Psoas muscle (tissue), 8 donors: ENCODE results near the gene EZH2. TPM values are rescaled to one million over a fixed set of nuclear protein-coding genes. Genes with fewer than 3 reads are reported as not detected.

Experiments
- ATAC-seq, 4 donors: fragments of 200-7000 bp; cut with Tn5 transposase; one replicate each; pipeline ENCODE4 v1.9.1; 2020; ENCODE audit warnings: moderate library complexity in 3 of 4, mild to moderate bottlenecking in 2 of 4
- DNase-seq, 2 donors: peaks; one replicate each; pipeline ENCODE4 v3.0.0-alpha.2; 2020
- H3K27ac ChIP-seq: fragments of 200-600 bp; one replicate; pipeline ENCODE4 v1.8.0; 2022
- H3K27me3 ChIP-seq, 3 donors: fragments of 200-600 bp in 1 of 3; one replicate each; pipeline versions ENCODE4 v1.6.1 to v1.8.0; 2013 to 2022; ENCODE audit warnings: low read length in 2 of 3, mild to moderate bottlenecking in 2 of 3, moderate library complexity in 1 of 3; ENCODE audit not compliant: insufficient read depth in 3 of 3
- H3K36me3 ChIP-seq, 2 donors: fragments of 200-600 bp in 1 of 2; one replicate each; pipeline versions ENCODE4 v1.6.1 to v1.8.0; 2013 to 2022; ENCODE audit warnings: low read depth in 1 of 2, mild to moderate bottlenecking in 1 of 2, moderate library complexity in 1 of 2; ENCODE audit not compliant: insufficient read depth in 1 of 2
- H3K4me1 ChIP-seq: fragments of 200-600 bp; one replicate; pipeline ENCODE4 v1.8.0; 2022
- H3K4me3 ChIP-seq: fragments of 200-600 bp; one replicate; pipeline ENCODE4 v1.8.0; 2022; ENCODE audit warnings: mild to moderate bottlenecking
- H3K9me3 ChIP-seq: fragments of 200-600 bp; one replicate; pipeline ENCODE4 v1.8.0; 2022
- WGBS, 3 donors: extraction: QIAGEN DNeasy Blood & Tissue Kit; methylation state at CpG; one replicate each; pipeline versions ENCODE4 v1.1.6 to v1.1.7; 2013; 5-methylcytosine and 5-hydroxymethylcytosine counted together
- intact Hi-C, 2 donors: fragments of 100-400 bp; cut with DNase I; formaldehyde crosslinking; loops; one replicate each; pipeline versions ENCODE4 v1.11.0 to v1.14.2; 2022
- polyA plus RNA-seq, 3 donors: library from polyadenylated mRNA; stranded (reverse); fragments of 200-250 nt; gene quantifications; one replicate each; pipeline ENCODE4 v1.2.3, GENCODE V29; 2013
- total RNA-seq, 4 donors: library from RNA; stranded (reverse); fragmentation: NEBNext Ultra II Directional in 2 of 4; extraction: Animal tissue kit (Norgen Biotek cat#: 25700) in 2 of 4; gene quantifications; one replicate each; pipeline versions ENCODE4 v1.2.1 to v1.2.4, GENCODE V29; 2021 to 2023
- TF ChIP-seq, protein P1 (sequence below): fragments of 200-600 bp; IDR thresholded peaks from one replicate; pipeline ENCODE4 v1.8.0; 2022; ENCODE audit warnings: antibody characterized with exemption
- donor health status: healthy with polysubstance abuse.
- donor health status: DM: no; HTN: no; CAD: no; lungs with moderate emphysema.
- donor health status: Bipolar disorder and iron deficiency.
- donor health status: healthy.
- donor health status: DM: yes; HTN: yes; CAD: no.
- donor health status: DM: no; HTN: no; CAD: no.
- donor health status: DM: no; HTN: no; CAD: no.
- donor health status: DM: yes; HTN: yes; CAD: no.

Gene EZH2
- total and polyA plus RNA-seq, 7 donors = 1.9 to 4.6 (median 2.5) TPM

DNA sequence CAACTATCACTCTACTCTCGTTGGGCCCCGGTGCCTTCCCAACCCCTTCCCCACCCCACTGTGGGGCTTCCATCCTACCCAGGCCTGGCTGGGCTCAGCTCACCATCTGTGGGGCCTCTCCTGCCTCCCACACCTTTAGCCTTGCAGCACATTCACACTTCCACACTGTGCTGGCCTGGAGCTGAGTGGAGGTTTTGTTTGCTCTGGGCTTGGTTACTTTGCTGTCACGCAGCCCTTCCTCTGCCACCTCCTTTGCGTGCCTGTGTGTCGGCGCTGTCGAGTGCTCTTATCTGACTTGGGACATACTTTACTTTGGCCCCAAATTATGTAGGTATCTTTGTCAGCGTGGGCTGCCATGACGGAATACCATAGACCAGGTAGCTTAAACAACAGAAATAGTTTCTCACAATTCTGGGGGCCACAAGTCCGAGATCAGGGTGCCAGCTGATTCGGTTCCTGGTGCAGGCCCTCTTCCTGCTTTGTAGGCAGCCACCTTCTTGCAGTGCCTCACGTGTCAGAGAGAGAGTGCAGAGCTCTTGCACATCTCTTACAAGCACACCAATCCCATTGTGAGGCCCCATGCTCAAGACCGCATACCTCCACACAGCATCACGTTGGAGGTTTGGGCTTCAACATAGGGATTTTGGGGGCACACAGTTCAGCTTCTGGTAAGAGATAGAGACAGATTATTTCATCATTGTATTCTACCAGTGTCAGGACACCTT lies 96.4 kb downstream of the EZH2 start:
- no peaks in the 10 kb centered on the region for H3K27me3 ChIP-seq

DNA sequence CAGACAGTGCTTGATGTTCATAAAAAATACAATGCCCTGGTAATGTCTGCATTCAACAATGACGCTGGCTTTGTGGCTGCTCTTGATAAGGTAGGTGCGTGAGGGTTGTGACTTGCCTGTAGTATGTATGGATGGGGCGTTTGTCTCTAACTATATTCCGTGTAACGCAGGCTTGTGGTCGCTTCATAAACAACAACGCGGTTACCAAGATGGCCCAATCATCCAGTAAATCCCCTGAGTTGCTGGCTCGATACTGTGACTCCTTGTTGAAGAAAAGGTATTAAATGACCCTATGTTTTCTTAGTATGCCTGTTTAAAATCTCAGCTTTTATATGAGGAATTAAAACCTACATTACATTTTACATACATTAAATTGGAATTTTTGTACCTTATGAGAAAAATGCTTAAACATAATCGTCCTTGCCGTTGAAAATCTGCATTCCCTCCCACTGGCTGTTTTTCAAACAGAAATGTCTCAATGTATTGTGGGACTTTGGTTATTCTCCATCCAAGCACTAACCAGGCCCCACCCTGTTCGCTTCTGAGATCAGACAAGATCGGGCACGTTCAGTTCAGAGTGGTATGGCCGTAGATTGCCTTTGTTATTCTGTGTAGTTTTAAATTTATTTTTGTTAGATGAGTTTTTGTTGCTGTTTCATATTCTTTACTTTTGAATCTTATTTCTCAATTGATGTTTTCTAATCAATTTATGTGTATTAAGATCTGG lies 100.1 kb downstream of the EZH2 start:
- Histone ChIP-seq H3K4me3 (no peak overlapping the region), H3K27ac (no peak overlapping the region), H3K9me3 (no peaks in the 10 kb centered on the region), H3K4me1 (no peaks in the 10 kb centered on the region), H3K36me3 (peaks cover 9 to 96% of the 10 kb centered on the region in 2 donors), H3K27me3 (no peaks in the 10 kb centered on the region)
- 90 to 94% (median 92%) methylated on average over 15 of the region's 15 CpGs for WGBS, 3 donors
- TF ChIP-seq, protein P1, sequence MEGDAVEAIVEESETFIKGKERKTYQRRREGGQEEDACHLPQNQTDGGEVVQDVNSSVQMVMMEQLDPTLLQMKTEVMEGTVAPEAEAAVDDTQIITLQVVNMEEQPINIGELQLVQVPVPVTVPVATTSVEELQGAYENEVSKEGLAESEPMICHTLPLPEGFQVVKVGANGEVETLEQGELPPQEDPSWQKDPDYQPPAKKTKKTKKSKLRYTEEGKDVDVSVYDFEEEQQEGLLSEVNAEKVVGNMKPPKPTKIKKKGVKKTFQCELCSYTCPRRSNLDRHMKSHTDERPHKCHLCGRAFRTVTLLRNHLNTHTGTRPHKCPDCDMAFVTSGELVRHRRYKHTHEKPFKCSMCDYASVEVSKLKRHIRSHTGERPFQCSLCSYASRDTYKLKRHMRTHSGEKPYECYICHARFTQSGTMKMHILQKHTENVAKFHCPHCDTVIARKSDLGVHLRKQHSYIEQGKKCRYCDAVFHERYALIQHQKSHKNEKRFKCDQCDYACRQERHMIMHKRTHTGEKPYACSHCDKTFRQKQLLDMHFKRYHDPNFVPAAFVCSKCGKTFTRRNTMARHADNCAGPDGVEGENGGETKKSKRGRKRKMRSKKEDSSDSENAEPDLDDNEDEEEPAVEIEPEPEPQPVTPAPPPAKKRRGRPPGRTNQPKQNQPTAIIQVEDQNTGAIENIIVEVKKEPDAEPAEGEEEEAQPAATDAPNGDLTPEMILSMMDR = no peak
- intact Hi-C loops = loop anchor here in 1 of 2 donors (10.0 kb wide), 1 partner anchor 209 kb away; no protein-coding TSS in a partner anchor
- DNase-seq (no peak), ATAC-seq (no peak)

More for the DNA sequence above, 96.4 kb downstream of the EZH2 start:
- ATAC-seq (no peak), DNase-seq (no peak)
- peaks cover 15 to 100% of the 10 kb centered on the region in 2 donors for H3K36me3 ChIP-seq
- intact Hi-C loops = loop anchor here in 1 of 2 donors (10.0 kb wide), 1 partner anchor 213 kb away; no protein-coding TSS in a partner anchor
- no peak overlapping the region for H3K27ac ChIP-seq
- H3K4me1 ChIP-seq = no peaks in the 10 kb centered on the region
- H3K9me3 ChIP-seq = no peaks in the 10 kb centered on the region
- no peak overlapping the region for H3K4me3 ChIP-seq
- 90 to 93% (median 92%) methylated on average over 14 of the region's 14 CpGs for WGBS, 3 donors
- TF ChIP-seq, protein P1 = no peak

DNA sequence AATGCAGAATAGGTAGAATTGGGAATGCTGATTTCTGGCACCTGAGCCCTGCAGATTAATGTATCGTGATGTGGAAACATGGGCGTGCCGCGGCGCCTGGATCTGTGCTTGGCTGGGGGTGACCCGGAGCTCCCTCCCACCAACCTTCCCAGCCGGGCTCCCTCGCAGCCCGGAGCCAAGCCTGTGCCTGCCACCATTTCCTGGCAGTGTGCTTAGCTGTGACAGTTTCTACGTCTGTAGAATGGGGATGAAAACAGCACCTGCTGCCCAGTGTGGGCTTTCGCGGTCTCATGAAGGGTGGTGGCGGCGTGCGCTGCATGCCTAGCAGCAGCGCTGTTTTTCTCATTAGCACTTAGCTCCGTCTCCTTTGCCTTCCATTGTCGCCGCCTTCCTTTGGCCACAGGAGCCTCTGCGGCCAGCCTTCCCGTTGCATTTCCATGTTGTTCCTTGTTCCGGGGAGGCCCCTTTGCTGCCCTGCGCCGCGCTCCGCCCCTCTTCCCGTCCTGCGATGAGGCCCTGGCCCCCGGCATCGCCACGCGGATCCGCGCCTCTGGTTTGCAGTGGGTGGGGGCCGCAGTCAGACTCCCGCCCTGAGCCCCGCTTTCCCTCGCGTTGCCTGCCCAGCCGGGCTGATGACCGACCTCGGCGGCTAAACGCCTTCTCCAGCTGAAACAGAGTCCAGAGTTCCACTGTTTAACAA lies 101.2 kb downstream of the EZH2 start:
- no peak overlapping the region for H3K27ac ChIP-seq
- TF ChIP-seq, protein P1 = no peak
- no peak for DNase-seq
- intact Hi-C loops = loop anchor here in 1 of 2 donors (10.0 kb wide), 1 partner anchor 208 kb away; no protein-coding TSS in a partner anchor
- H3K4me1 ChIP-seq = no peaks in the 10 kb centered on the region
- H3K27me3 ChIP-seq = no peaks in the 10 kb centered on the region
- no peaks in the 10 kb centered on the region for H3K9me3 ChIP-seq
- H3K4me3 ChIP-seq = no peak overlapping the region
- WGBS, 3 donors = 82 to 86% (median 85%) methylated on average over 44 of the region's 44 CpGs
- no peak for ATAC-seq
- H3K36me3 ChIP-seq = peaks cover 5 to 86% of the 10 kb centered on the region in 2 donors

DNA sequence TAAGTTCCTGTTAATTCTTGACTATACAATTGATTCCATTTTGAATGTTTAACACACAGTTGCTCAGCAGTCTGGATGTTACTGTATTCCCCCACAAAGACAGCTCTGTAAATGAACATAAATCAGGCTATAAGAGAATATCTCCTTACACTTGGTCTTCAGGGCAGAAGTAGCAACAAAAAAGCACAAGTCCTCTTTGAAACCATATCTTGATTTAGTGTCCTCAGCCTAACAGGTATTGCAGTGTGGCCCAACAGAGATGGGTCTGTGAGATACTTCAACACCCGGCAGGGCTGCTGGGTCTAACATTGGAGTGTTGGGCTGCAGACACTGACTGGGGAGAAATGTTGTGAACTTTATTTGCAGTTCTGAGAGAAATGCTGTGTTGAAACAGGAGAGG lies 109.6 kb downstream of the EZH2 start:
- Histone ChIP-seq H3K4me3 (no peak overlapping the region), H3K36me3 (peaks cover 0 to 61% of the 10 kb centered on the region in 2 donors), H3K4me1 (peaks cover 12% of the 10 kb centered on the region), H3K27me3 (no peaks in the 10 kb centered on the region), H3K9me3 (no peaks in the 10 kb centered on the region), H3K27ac (no peak overlapping the region)
- intact Hi-C loops = loop anchor here in 1 of 2 donors (5.0 kb wide), 1 partner anchor 77 kb away; the partner anchor contains the start of gene CUL1
- TF ChIP-seq, protein P1 = no peak
- ATAC-seq (no peak), DNase-seq (no peak)
- WGBS, 3 donors = 80 to 92% (median 84%) methylated on average over 1 of the region's 1 CpG
